Activated CD8-positive, alpha-beta memory T cell treated with anti-CD3 and anti-CD28 coated beads, Interleukin-2, amount 50 U/mL, for 24 hours (primary cell): ENCODE data around the gene TPRG1.

Experiments
- DNase-seq: peaks from one replicate; pipeline ENCODE4 v3.0.0-alpha.2; 2020; ENCODE audit errors: extremely low read depth

Gene TPRG1

DNA sequence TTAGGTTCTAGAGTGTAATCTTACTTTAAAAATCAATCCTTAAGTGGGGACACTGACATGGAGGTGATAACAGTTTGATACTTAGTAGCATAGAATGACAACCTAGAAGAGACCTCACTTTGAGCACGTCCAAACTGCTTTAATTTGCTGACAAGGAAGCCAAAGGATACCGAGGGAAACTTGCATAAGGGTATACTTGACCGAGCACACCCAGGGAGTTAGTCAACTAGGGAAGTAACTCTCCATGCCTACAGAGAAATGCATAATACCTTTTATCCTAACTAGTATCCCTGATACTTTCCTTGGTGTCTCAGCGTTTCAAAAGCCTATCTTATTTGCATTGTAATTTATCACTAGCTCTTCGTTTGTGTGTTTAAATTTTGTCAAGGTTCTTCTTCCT, 5.5 kb upstream of the TPRG1 start:
- no peak for DNase-seq

GRCh38 chr3:189167027-189167766, 4.6 kb upstream of the TPRG1 start:
- no peak for DNase-seq

- no peak for DNase-seq
Observed at GRCh38 chr3:189168711-189169110, 3.1 kb upstream of the TPRG1 start.

DNA sequence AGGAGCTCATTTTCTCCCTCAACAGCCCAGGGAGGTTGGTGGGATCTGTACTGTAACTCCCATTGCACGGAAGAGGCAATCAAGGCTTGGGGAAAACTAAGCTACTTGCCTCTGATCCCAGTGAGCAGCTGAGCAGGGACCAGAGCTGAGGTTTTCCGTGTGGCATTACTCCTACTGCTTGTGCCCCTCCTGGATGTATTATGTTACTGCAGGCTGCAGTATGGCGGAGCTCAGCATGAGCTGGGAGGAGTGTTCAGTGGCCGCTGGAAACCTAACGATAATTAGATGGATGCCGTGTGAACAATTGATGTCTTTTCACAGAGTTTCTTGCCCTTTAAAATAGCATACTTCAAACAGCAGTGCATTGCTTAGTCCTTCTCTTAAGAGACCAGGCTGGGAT, 2.0 kb upstream of the TPRG1 start:
- DNase-seq, result no peak

DNA sequence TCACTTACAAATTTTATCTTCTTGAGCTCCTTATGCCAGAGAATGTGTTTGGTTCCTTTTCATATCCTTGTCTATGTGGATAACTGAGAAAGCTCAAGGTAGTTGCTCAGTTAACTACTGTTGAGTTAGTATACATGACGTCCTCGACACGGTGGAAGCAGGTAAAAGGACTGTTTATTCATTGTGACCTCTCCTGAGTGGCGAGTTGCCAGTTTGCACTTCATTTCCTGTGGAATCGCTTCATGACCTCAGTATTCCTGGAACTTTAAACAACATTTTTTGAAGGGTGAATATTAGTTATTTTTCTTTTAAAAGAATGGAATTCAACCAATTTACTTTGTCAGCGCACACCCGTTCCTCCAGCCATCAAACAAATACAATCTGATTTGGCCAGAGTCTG, 1.2 kb upstream of the TPRG1 start:
- DNase-seq, result no peak

DNA sequence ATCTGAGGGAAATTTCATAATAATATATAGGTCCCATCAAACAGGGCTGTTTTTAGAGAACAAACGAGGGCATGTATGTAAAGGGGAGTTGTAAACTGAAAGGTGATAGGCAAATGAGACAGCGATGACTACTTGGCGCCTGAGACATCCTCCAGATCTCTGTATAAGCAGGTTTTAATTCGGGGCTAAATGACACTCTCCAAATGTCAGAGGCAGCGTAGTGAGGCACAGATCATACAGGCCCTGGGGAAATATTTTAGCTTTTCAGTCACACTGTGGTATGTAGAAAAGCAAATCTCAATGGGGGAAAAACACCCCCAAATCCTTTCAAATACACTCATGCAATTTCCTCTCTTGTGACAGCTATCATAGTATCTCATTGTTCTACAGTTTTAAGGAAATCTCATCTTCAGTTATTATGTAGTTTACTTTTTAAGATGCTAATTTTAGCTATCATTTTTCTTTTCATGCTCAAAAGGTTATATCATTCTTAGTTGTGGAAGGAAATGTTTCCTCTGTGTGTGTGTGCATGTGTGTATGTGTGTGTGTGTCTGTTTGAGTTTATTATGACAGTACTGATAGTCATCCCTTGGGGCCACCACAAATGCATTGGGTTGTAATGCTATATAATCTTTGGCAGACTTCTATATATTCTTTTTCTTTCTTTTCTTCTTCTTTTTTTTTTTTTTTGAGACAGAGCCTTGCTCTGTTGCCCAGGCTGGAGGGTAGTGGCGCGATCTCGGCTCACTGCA, 1.1 kb downstream of the TPRG1 start:
- no peak for DNase-seq

- no peak for DNase-seq
Observed at GRCh38 chr3:189184566-189184965, 12.8 kb downstream of the TPRG1 start.

GRCh38 chr3:189186101-189186500, 14.3 kb downstream of the TPRG1 start:
- DNase-seq, result no peak

- no peak for DNase-seq
Observed at GRCh38 chr3:189188466-189188865, 16.7 kb downstream of the TPRG1 start.

GRCh38 chr3:189192725-189193124, 21.0 kb downstream of the TPRG1 start:
- DNase-seq, result no peak

GRCh38 chr3:189195302-189195701, 23.5 kb downstream of the TPRG1 start:
- no peak for DNase-seq

GRCh38 chr3:189202106-189202505, 30.3 kb downstream of the TPRG1 start:
- DNase-seq, result no peak

- no peak for DNase-seq
Observed at GRCh38 chr3:189202583-189202982, 30.8 kb downstream of the TPRG1 start.

GRCh38 chr3:189204167-189204866, 32.5 kb downstream of the TPRG1 start:
- no peak for DNase-seq

GRCh38 chr3:189204937-189205336, 33.2 kb downstream of the TPRG1 start:
- DNase-seq, result no peak

GRCh38 chr3:189210251-189210770, 38.5 kb downstream of the TPRG1 start:
- DNase-seq, result no peak

DNA sequence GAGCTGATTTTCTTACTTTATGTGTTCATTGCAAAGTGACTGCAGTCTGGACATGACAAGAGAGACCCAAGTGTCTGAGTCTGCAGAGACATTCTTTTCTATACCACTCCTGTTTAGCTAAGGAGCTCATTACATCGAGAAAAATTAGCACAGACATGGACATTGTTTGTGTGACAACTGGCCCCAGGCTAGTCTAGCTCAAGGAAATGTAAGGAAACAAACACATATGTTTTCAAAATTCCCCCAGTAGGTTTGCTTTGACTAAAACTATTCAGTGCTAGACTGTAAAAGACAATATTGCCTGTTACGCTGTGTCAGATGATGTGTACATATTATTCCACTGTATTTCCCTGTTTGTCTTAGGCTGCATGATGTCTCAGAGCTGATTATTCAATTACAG, 40.9 kb downstream of the TPRG1 start:
- DNase-seq, result no peak

- DNase-seq, result no peak
Observed at GRCh38 chr3:189214651-189215050, 42.9 kb downstream of the TPRG1 start.

GRCh38 chr3:189222927-189223636, 51.3 kb downstream of the TPRG1 start:
- DNase-seq, result no peak

- DNase-seq, result no peak
Observed at GRCh38 chr3:189225431-189225830, 53.7 kb downstream of the TPRG1 start.

- no peak for DNase-seq
Observed at GRCh38 chr3:189227249-189227648, 55.5 kb downstream of the TPRG1 start.
